Activated T-helper 1 cell treated with anti-CD3 and anti-CD28 coated beads, Interleukin-12 subunit alpha, Interleukin-12 subunit beta, Interleukin-2, Interleukin-4 antibody, amounts not matched to agents 30 ng/mL and 10 ng/mL and 1 ng/mL, durations not matched to agents 14 hours and 24 hours and 36 hours (primary cell): ENCODE measurements around the gene SHLD1. TPM values are rescaled to one million over a fixed set of nuclear protein-coding genes. Genes with fewer than 3 reads are reported as not detected.
"Not testable (repeated sequence)": the region's sequence is repeated elsewhere in the genome, so short reads cannot be mapped to it uniquely, and the experiment has no call there.

Experiments used
- DNase-seq: peaks from one replicate; pipeline ENCODE4 v3.0.0; 2021; ENCODE audit warnings: low spot score
- H3K27ac Mint-ChIP-seq: one replicate; pipeline ENCODE4 v1.8.0; 2021; ENCODE audit warnings: mild to moderate bottlenecking, mixed read lengths
- H3K27me3 Mint-ChIP-seq: one replicate; pipeline ENCODE4 v1.8.0; 2022; ENCODE audit warnings: mild to moderate bottlenecking, moderate library complexity, mixed read lengths; ENCODE audit not compliant: insufficient read depth
- H3K36me3 Mint-ChIP-seq: one replicate; pipeline ENCODE4 v1.8.0; 2021; ENCODE audit warnings: low read depth, mixed read lengths
- H3K4me1 Mint-ChIP-seq: one replicate; pipeline ENCODE4 v1.8.0; 2021; ENCODE audit warnings: low read depth, mixed read lengths
- H3K4me3 Mint-ChIP-seq: one replicate; pipeline ENCODE4 v1.8.0; 2021; ENCODE audit warnings: mild to moderate bottlenecking, moderate library complexity, mixed read lengths
- H3K9me3 Mint-ChIP-seq: one replicate; pipeline ENCODE4 v1.8.0; 2021; ENCODE audit warnings: mixed read lengths
- intact Hi-C: fragments of 100-400 bp; cut with micrococcal nuclease; formaldehyde crosslinking; loops from one replicate; pipeline ENCODE4 v1.15.1; 2024
- total RNA-seq: library from RNA; stranded (reverse); gene quantifications from 2 replicates; pipeline ENCODE4 v1.2.3, GENCODE V29; 2022

The SHLD1 gene
- total RNA-seq, result 8.1 and 10.8 TPM in 2 replicates

GRCh38 chr20:5749952-5750779 is at the start of gene SHLD1:
Gene SHLD1 (plus strand): TSS chr20:5750401. CDS start chr20:5772866, 22,465 bp downstream.
- peak within 1 kb of the TSS; percentile 87 for H3K4me3 Mint-ChIP-seq

GRCh38 chr20:5702339-5702738 is 47.9 kb upstream of the SHLD1 start:
- H3K4me3 Mint-ChIP-seq, intact Hi-C loops, DNase-seq, H3K36me3 Mint-ChIP-seq, H3K27ac Mint-ChIP-seq, H3K9me3 Mint-ChIP-seq, H3K4me1 Mint-ChIP-seq, H3K27me3 Mint-ChIP-seq: not testable (repeated sequence)

More at GRCh38 chr20:5749952-5750779, at the start of gene SHLD1:
- Mint-ChIP-seq H3K9me3 (peaks cover 3% of the 10 kb centered on the region), H3K27ac (peak within 1 kb of the TSS; percentile 87), H3K36me3 (peaks cover 3% of the 10 kb centered on the region), H3K4me1 (peaks cover 23% of the 10 kb centered on the region), H3K27me3 (peaks cover 8% of the 10 kb centered on the region)
- intact Hi-C loops, result loop anchor here (1.0 to 5.0 kb wide), 3 partner anchors 36 to 623 kb away; partner anchors contain the start of gene CDS2
- peak; percentile 69 for DNase-seq

GRCh38 chr20:5703681-5704101 is 46.5 kb upstream of the SHLD1 start:
- no peak overlapping the region for H3K4me3 Mint-ChIP-seq

GRCh38 chr20:5705827-5706226 is 44.4 kb upstream of the SHLD1 start:
- no peaks in the 10 kb centered on the region for H3K4me1 Mint-ChIP-seq
- H3K27me3 Mint-ChIP-seq, result peaks cover 2% of the 10 kb centered on the region
- intact Hi-C loops, result no loop called here
- no peak for DNase-seq
- H3K36me3 Mint-ChIP-seq, result no peaks in the 10 kb centered on the region
- H3K9me3 Mint-ChIP-seq, result no peaks in the 10 kb centered on the region
- H3K4me3 Mint-ChIP-seq, result no peak overlapping the region
- H3K27ac Mint-ChIP-seq, result no peak overlapping the region

More at GRCh38 chr20:5703681-5704101, 46.5 kb upstream of the SHLD1 start:
- no peaks in the 10 kb centered on the region for H3K9me3 Mint-ChIP-seq
- H3K27ac Mint-ChIP-seq, result no peak overlapping the region
- no peak for DNase-seq
- no peaks in the 10 kb centered on the region for H3K4me1 Mint-ChIP-seq
- H3K36me3 Mint-ChIP-seq, result no peaks in the 10 kb centered on the region
- H3K27me3 Mint-ChIP-seq, result peaks cover 2% of the 10 kb centered on the region
- intact Hi-C loops, result no loop called here

GRCh38 chr20:5706797-5707196 is 43.4 kb upstream of the SHLD1 start:
- no peaks in the 10 kb centered on the region for H3K9me3 Mint-ChIP-seq
- no peaks in the 10 kb centered on the region for H3K36me3 Mint-ChIP-seq
- no peaks in the 10 kb centered on the region for H3K4me1 Mint-ChIP-seq
- no peak overlapping the region for H3K4me3 Mint-ChIP-seq
- intact Hi-C loops, result no loop called here
- no peak for DNase-seq
- no peak overlapping the region for H3K27ac Mint-ChIP-seq
- H3K27me3 Mint-ChIP-seq, result peaks cover 4% of the 10 kb centered on the region

GRCh38 chr20:5710551-5710950 is 39.6 kb upstream of the SHLD1 start:
- Mint-ChIP-seq H3K27ac (no peak overlapping the region), H3K27me3 (peaks cover 4% of the 10 kb centered on the region), H3K4me3 (no peak overlapping the region), H3K4me1 (peaks cover 16% of the 10 kb centered on the region), H3K9me3 (peaks cover 9% of the 10 kb centered on the region), H3K36me3 (no peaks in the 10 kb centered on the region)
- no peak for DNase-seq
- intact Hi-C loops, result no loop called here

- intact Hi-C loops, result loop anchor here (1.0 kb wide), 2 partner anchors 36 to 40 kb away; partner anchors contain the start of gene SHLD1
- Mint-ChIP-seq H3K4me1 (peaks cover 16% of the 10 kb centered on the region), H3K4me3 (no peak overlapping the region), H3K27me3 (peaks cover 2% of the 10 kb centered on the region), H3K27ac (peak overlapping the region; percentile 75), H3K9me3 (peaks cover 9% of the 10 kb centered on the region), H3K36me3 (no peaks in the 10 kb centered on the region)
- peak; percentile 53 for DNase-seq
Observed at GRCh38 chr20:5714261-5715041, 35.8 kb upstream of the SHLD1 start.

GRCh38 chr20:5715071-5715841 is 34.9 kb upstream of the SHLD1 start:
- Mint-ChIP-seq H3K9me3 (peaks cover 9% of the 10 kb centered on the region), H3K27ac (peak overlapping the region; percentile 75), H3K36me3 (no peaks in the 10 kb centered on the region), H3K4me1 (peaks cover 16% of the 10 kb centered on the region), H3K27me3 (peaks cover 2% of the 10 kb centered on the region), H3K4me3 (no peak overlapping the region)
- DNase-seq, result no peak
- intact Hi-C loops, result no loop called here

GRCh38 chr20:5716953-5717352 is 33.2 kb upstream of the SHLD1 start:
- H3K27me3 Mint-ChIP-seq, result no peaks in the 10 kb centered on the region
- H3K4me3 Mint-ChIP-seq, result no peak overlapping the region
- H3K36me3 Mint-ChIP-seq, result no peaks in the 10 kb centered on the region
- no peak overlapping the region for H3K27ac Mint-ChIP-seq
- peaks cover 9% of the 10 kb centered on the region for H3K9me3 Mint-ChIP-seq
- peaks cover 16% of the 10 kb centered on the region for H3K4me1 Mint-ChIP-seq
- intact Hi-C loops, result no loop called here
- DNase-seq, result no peak

- no peaks in the 10 kb centered on the region for H3K27me3 Mint-ChIP-seq
- intact Hi-C loops, result no loop called here
- peaks cover 9% of the 10 kb centered on the region for H3K9me3 Mint-ChIP-seq
- H3K27ac Mint-ChIP-seq, result no peak overlapping the region
- no peak for DNase-seq
- no peak overlapping the region for H3K4me3 Mint-ChIP-seq
- no peaks in the 10 kb centered on the region for H3K36me3 Mint-ChIP-seq
- peaks cover 14% of the 10 kb centered on the region for H3K4me1 Mint-ChIP-seq
Observed at GRCh38 chr20:5718896-5719595, 31.2 kb upstream of the SHLD1 start.

- Mint-ChIP-seq H3K4me3 (no peak overlapping the region), H3K4me1 (peaks cover 5% of the 10 kb centered on the region), H3K36me3 (no peaks in the 10 kb centered on the region), H3K27ac (no peak overlapping the region), H3K27me3 (no peaks in the 10 kb centered on the region), H3K9me3 (peaks cover 5% of the 10 kb centered on the region)
- intact Hi-C loops, result no loop called here
- DNase-seq, result no peak
Observed at GRCh38 chr20:5719861-5720403, 30.3 kb upstream of the SHLD1 start.

GRCh38 chr20:5720696-5721095 is 29.5 kb upstream of the SHLD1 start:
- no peaks in the 10 kb centered on the region for H3K9me3 Mint-ChIP-seq
- H3K27ac Mint-ChIP-seq, result no peak overlapping the region

More at GRCh38 chr20:5720696-5721095, 29.5 kb upstream of the SHLD1 start:
- Mint-ChIP-seq H3K4me1 (no peaks in the 10 kb centered on the region), H3K4me3 (no peak overlapping the region), H3K36me3 (no peaks in the 10 kb centered on the region), H3K27me3 (no peaks in the 10 kb centered on the region)
- intact Hi-C loops, result no loop called here
- DNase-seq, result no peak
